GM13977 (cell line): ENCODE measurements around the gene ZMYM2.

Experiments
- DNase-seq: peaks from one replicate; pipeline ENCODE4 v3.0.0; 2012; ENCODE audit warnings: low spot score
- CTCF ChIP-seq: IDR thresholded peaks from 2 replicates; pipeline ENCODE4 v1.5.1; 2012; ENCODE audit warnings: mild to moderate bottlenecking, control low read depth; ENCODE audit not compliant: insufficient read depth; ENCODE audit errors: extremely low read depth, missing control alignments
- in situ Hi-C: fragments of 300-500 bp; cut with MboI; formaldehyde crosslinking; loops from one replicate; pipeline ENCODE4 v1.12.0; 2022; ENCODE audit warnings: low sequenced_read_pairs, low pct_unique_long_range_greater_than_20kb, mixed read lengths, inconsistent platforms; ENCODE audit not compliant: unreplicated experiment

Gene ZMYM2

GRCh38 chr13:20124303-20124702 is 165.8 kb downstream of the ZMYM2 start:
- no peak for TF ChIP-seq CTCF
- in situ Hi-C loops, result no loop called here
- DNase-seq, result no peak

- no peak for DNase-seq
- in situ Hi-C loops, result no loop called here
Measured at GRCh38 chr13:20125129-20125782, 166.7 kb downstream of the ZMYM2 start.

GRCh38 chr13:20125783-20126165 is 167.2 kb downstream of the ZMYM2 start:
- in situ Hi-C loops, result no loop called here
- TF ChIP-seq CTCF, result no peak
- DNase-seq, result no peak

More at GRCh38 chr13:20125129-20125782, 166.7 kb downstream of the ZMYM2 start:
- no peak for TF ChIP-seq CTCF

- in situ Hi-C loops, result no loop called here
- no peak for TF ChIP-seq CTCF
- DNase-seq, result no peak
Measured at GRCh38 chr13:20126541-20127261, 168.2 kb downstream of the ZMYM2 start.

GRCh38 chr13:20127262-20127561 is 168.7 kb downstream of the ZMYM2 start:
- no peak for TF ChIP-seq CTCF
- in situ Hi-C loops, result no loop called here
- DNase-seq, result no peak

GRCh38 chr13:20127562-20128458 is 169.3 kb downstream of the ZMYM2 start:
- in situ Hi-C loops, result no loop called here
- TF ChIP-seq CTCF, result peak; percentile 63
- DNase-seq, result peak; percentile 68
